GM19397 (cell line): ENCODE data around the gene MYCBPAP.

Experiments
- ATAC-seq: cut with Tn5 transposase; IDR thresholded peaks from one replicate; pipeline ENCODE4 v1.9.1; 2021; ENCODE audit warnings: mild to moderate bottlenecking, moderate library complexity; ENCODE audit not compliant: unreplicated experiment

Gene MYCBPAP

GRCh38 chr17:50550661-50551432 lies 42.6 kb downstream of the MYCBPAP start:
- ATAC-seq: no peak

GRCh38 chr17:50551433-50551815 lies 43.2 kb downstream of the MYCBPAP start:
- ATAC-seq: no peak

- no peak for ATAC-seq
These were observed 43.6 kb downstream of the MYCBPAP start for GRCh38 chr17:50551884-50552283.

GRCh38 chr17:50554201-50554600 lies 46.0 kb downstream of the MYCBPAP start:
- no peak for ATAC-seq

- no peak for ATAC-seq
These were observed 48.6 kb downstream of the MYCBPAP start for GRCh38 chr17:50556803-50557202.

GRCh38 chr17:50557630-50558029 lies 49.4 kb downstream of the MYCBPAP start:
- no peak for ATAC-seq

- no peak for ATAC-seq
These were observed 49.9 kb downstream of the MYCBPAP start for GRCh38 chr17:50558091-50558490.

GRCh38 chr17:50558581-50558940 lies 50.3 kb downstream of the MYCBPAP start:
- no peak for ATAC-seq

- ATAC-seq: no peak
These were observed 50.8 kb downstream of the MYCBPAP start for GRCh38 chr17:50558941-50559614.

- no peak for ATAC-seq
These were observed 51.5 kb downstream of the MYCBPAP start for GRCh38 chr17:50559674-50560184.

GRCh38 chr17:50560185-50560824 lies 52.1 kb downstream of the MYCBPAP start, which contains the start of gene CACNA1G:
Gene CACNA1G (plus strand): TSS chr17:50560715. CDS start chr17:50561460, 745 bp downstream.
- ATAC-seq: peak; percentile 94

GRCh38 chr17:50560931-50561745 lies 52.9 kb downstream of the MYCBPAP start:
- peak; percentile 5 for ATAC-seq

- ATAC-seq: no peak
These were observed 53.5 kb downstream of the MYCBPAP start for GRCh38 chr17:50561746-50562141.

- no peak for ATAC-seq
These were observed 54.2 kb downstream of the MYCBPAP start for GRCh38 chr17:50562242-50563091.

GRCh38 chr17:50563092-50563511 lies 54.9 kb downstream of the MYCBPAP start:
- no peak for ATAC-seq

- ATAC-seq: no peak
These were observed 56.7 kb downstream of the MYCBPAP start for GRCh38 chr17:50564916-50565315.

GRCh38 chr17:50565402-50566350 lies 57.4 kb downstream of the MYCBPAP start:
- ATAC-seq: no peak

- no peak for ATAC-seq
These were observed 58.6 kb downstream of the MYCBPAP start for GRCh38 chr17:50566886-50567285.

GRCh38 chr17:50568659-50569058 lies 60.4 kb downstream of the MYCBPAP start:
- ATAC-seq: no peak
